IMR-90 (cell line): ENCODE data around the gene ABHD16B. TPM values are rescaled to one million over a fixed set of nuclear protein-coding genes. Genes with fewer than 3 reads are reported as not detected.

Experiments used
- ATAC-seq: fragments of 200-7000 bp; cut with Tn5 transposase; 2 replicates; pipeline ENCODE4 v1.9.1; 2020; ENCODE audit warnings: low read depth, mild to moderate bottlenecking, moderate library complexity
- BruUV-seq: library from RNA; stranded (reverse); fragments of 400-500 nt; replicated peaks from 2 replicates; lab custom pipeline; 2021; lab: Mats Ljungman, UMichigan
- CTCF ChIA-PET: fragments of 300-600 bp; formaldehyde crosslinking; extraction: SDS; loops from one replicate; lab custom pipeline; 2021; ENCODE audit warnings: antibody characterized with exemption; lab: Yijun Ruan, JAX
- POLR2A ChIA-PET: fragments of 300-600 bp; sonication (Branson Sonifier 250); formaldehyde crosslinking; loops from one replicate; lab custom pipeline; 2022; ENCODE audit warnings: antibody characterized with exemption; ENCODE audit not compliant: unreplicated experiment; lab: Charles Lee
- DNase-seq: peaks from one replicate; pipeline ENCODE4 v3.0.0; 2013
- H2AFZ ChIP-seq: replicated peaks from 2 replicates; pipeline ENCODE3; 2013; ENCODE audit warnings: low read length, mild to moderate bottlenecking; ENCODE audit not compliant: poor library complexity
- H2AK5ac ChIP-seq: 2 replicates; pipeline ENCODE4 v1.6.1; 2013; ENCODE audit warnings: low read depth, low read length, inconsistent platforms
- H2AK9ac ChIP-seq: replicated peaks from 2 replicates; pipeline ENCODE3; 2013; ENCODE audit warnings: mild to moderate bottlenecking, low read depth, low read length, moderate library complexity; ENCODE audit not compliant: poor library complexity
- H2BK120ac ChIP-seq: 2 replicates; pipeline ENCODE4 v1.6.1; 2013; ENCODE audit warnings: low read depth, low read length, inconsistent platforms
- H2BK15ac ChIP-seq: 3 replicates; pipeline ENCODE4 v1.6.1; 2013; ENCODE audit warnings: low read depth, low read length, inconsistent platforms
- H2BK20ac ChIP-seq: 2 replicates; pipeline ENCODE4 v1.6.1; 2013; ENCODE audit warnings: low read depth, mild to moderate bottlenecking, inconsistent platforms, low read length, moderate library complexity
- H2BK5ac ChIP-seq: 2 replicates; pipeline ENCODE4 v1.6.1; 2013; ENCODE audit warnings: mild to moderate bottlenecking, low read depth, low read length, inconsistent platforms; ENCODE audit not compliant: poor library complexity, severe bottlenecking
- H3K14ac ChIP-seq: replicated peaks from 2 replicates; pipeline ENCODE4 v1.6.1; 2013; ENCODE audit warnings: low read depth, low read length, inconsistent platforms
- H3K18ac ChIP-seq: 2 replicates; pipeline ENCODE4 v1.6.1; 2013; ENCODE audit warnings: low read depth, low read length, control low read depth
- H3K23ac ChIP-seq: 2 replicates; pipeline ENCODE4 v1.6.1; 2013; ENCODE audit warnings: low read depth, low read length, inconsistent platforms
- H3K27ac ChIP-seq: 2 replicates; pipeline ENCODE4 v1.5.1; 2013; ENCODE audit warnings: mild to moderate bottlenecking, control low read depth, low read length; ENCODE audit not compliant: insufficient read depth
- H3K27me3 ChIP-seq: 2 replicates; pipeline ENCODE4 v1.6.1; 2013; ENCODE audit warnings: low read length; ENCODE audit not compliant: control insufficient read depth, insufficient read depth
- H3K36me3 ChIP-seq: 2 replicates; pipeline ENCODE4 v1.6.1; 2013; ENCODE audit warnings: low read length, mixed read lengths; ENCODE audit not compliant: control insufficient read depth, insufficient read depth
- H3K4ac ChIP-seq: 2 replicates; pipeline ENCODE4 v1.6.1; 2013; ENCODE audit warnings: low read depth, low read length, inconsistent platforms
- H3K4me1 ChIP-seq: 2 replicates; pipeline ENCODE4 v1.6.1; 2013; ENCODE audit warnings: low read length, mixed read lengths; ENCODE audit not compliant: control insufficient read depth, insufficient read depth
- H3K4me2 ChIP-seq: 2 replicates; pipeline ENCODE4 v1.6.1; 2013; ENCODE audit warnings: low read depth, mild to moderate bottlenecking, control low read depth, low read length, moderate library complexity
- H3K4me3 ChIP-seq: 2 replicates; pipeline ENCODE4 v1.5.1; 2013; ENCODE audit warnings: low read depth, mild to moderate bottlenecking, control low read depth, low read length, moderate library complexity; ENCODE audit not compliant: insufficient read depth
- H3K56ac ChIP-seq: 2 replicates; pipeline ENCODE4 v1.6.1; 2013; ENCODE audit warnings: low read length, inconsistent platforms; ENCODE audit not compliant: insufficient read depth; ENCODE audit errors: extremely low read depth
- H3K79me1 ChIP-seq, 2 experiments: 2 replicates each; pipeline ENCODE4 v1.6.1; 2013; ENCODE audit warnings: low read length in 2 of 2, inconsistent platforms in 1 of 2, low read depth in 1 of 2
- H3K9ac ChIP-seq: 2 replicates; pipeline ENCODE4 v1.6.1; 2013; ENCODE audit warnings: low read depth, low read length, control low read depth
- H3K9me1 ChIP-seq: 2 replicates; pipeline ENCODE4 v1.6.1; 2013; ENCODE audit warnings: low read length, inconsistent platforms; ENCODE audit not compliant: insufficient read depth
- H3K9me3 ChIP-seq: 2 replicates; pipeline ENCODE4 v1.6.1; 2013; ENCODE audit warnings: low read length; ENCODE audit not compliant: control insufficient read depth, insufficient read depth
- H4K20me1 ChIP-seq: 2 replicates; pipeline ENCODE4 v1.6.1; 2013; ENCODE audit warnings: low read length, inconsistent platforms; ENCODE audit not compliant: insufficient read depth
- H4K5ac ChIP-seq: 2 replicates; pipeline ENCODE4 v1.6.1; 2013; ENCODE audit warnings: mild to moderate bottlenecking, low read depth, low read length, control low read depth
- H4K8ac ChIP-seq, 2 experiments: 2 replicates each; pipeline ENCODE4 v1.6.1; 2013; ENCODE audit warnings: low read depth in 2 of 2, low read length in 2 of 2, control low read depth in 1 of 2, inconsistent platforms in 1 of 2
- H4K91ac ChIP-seq: 2 replicates; pipeline ENCODE4 v1.6.1; 2013; ENCODE audit warnings: low read depth, low read length, inconsistent platforms; ENCODE audit not compliant: insufficient read depth
- BHLHE40 ChIP-seq: fragments of 150-350 bp; IDR thresholded peaks from 2 replicates; pipeline ENCODE4 v1.6.1; 2016; ENCODE audit warnings: mild to moderate bottlenecking, low read depth, low read length
- CEBPB ChIP-seq: IDR thresholded peaks from 2 replicates; pipeline ENCODE4 v1.6.1; 2012; ENCODE audit warnings: low read depth, low read length, improper control_type of control experiment
- CHD1 ChIP-seq: IDR thresholded peaks from 2 replicates; pipeline ENCODE4 v1.6.1; 2012; ENCODE audit warnings: low read depth, low read length, improper control_type of control experiment
- CTCF ChIP-seq: conservative IDR thresholded peaks from 2 replicates; pipeline ENCODE4 v1.5.1; 2012; ENCODE audit warnings: mild to moderate bottlenecking, low read depth, low read length, improper control_type of control experiment
- ELK1 ChIP-seq: fragments of 150-350 bp; IDR thresholded peaks from 2 replicates; pipeline ENCODE4 v1.6.1; 2016; ENCODE audit warnings: low read depth, mild to moderate bottlenecking, low read length, moderate library complexity, borderline replicate concordance
- FOS ChIP-seq: fragments of 150-350 bp; IDR thresholded peaks from 2 replicates; pipeline ENCODE4 v1.6.1; 2016; ENCODE audit warnings: low read depth, low read length
- MAFK ChIP-seq: IDR thresholded peaks from 2 replicates; pipeline ENCODE4 v1.6.1; 2012; ENCODE audit warnings: low read depth, low read length, improper control_type of control experiment
- MAZ ChIP-seq: IDR thresholded peaks from 2 replicates; pipeline ENCODE4 v1.6.1; 2012; ENCODE audit warnings: low read depth, mild to moderate bottlenecking, low read length, improper control_type of control experiment, moderate library complexity, borderline replicate concordance
- MXI1 ChIP-seq: IDR thresholded peaks from 2 replicates; pipeline ENCODE4 v1.6.1; 2012; ENCODE audit warnings: low read depth, mild to moderate bottlenecking, low read length, moderate library complexity, borderline replicate concordance
- NFE2L2 ChIP-seq: fragments of 150-350 bp; IDR thresholded peaks from 2 replicates; pipeline ENCODE4 v1.6.1; 2016; ENCODE audit warnings: low read depth, mild to moderate bottlenecking, low read length
- POLR2A ChIP-seq: IDR thresholded peaks from 2 replicates; pipeline ENCODE4 v1.6.1; 2012; ENCODE audit warnings: mild to moderate bottlenecking, low read depth, low read length
- RAD21 ChIP-seq: IDR thresholded peaks from 2 replicates; pipeline ENCODE4 v1.6.1; 2012; ENCODE audit warnings: low read length, improper control_type of control experiment
- RCOR1 ChIP-seq: IDR thresholded peaks from 2 replicates; pipeline ENCODE4 v1.6.1; 2012; ENCODE audit warnings: mild to moderate bottlenecking, low read length, improper control_type of control experiment; ENCODE audit not compliant: insufficient replicate concordance
- RFX5 ChIP-seq: IDR thresholded peaks from 2 replicates; pipeline ENCODE4 v1.8.0; 2012; ENCODE audit warnings: low read depth, mild to moderate bottlenecking, low read length, moderate library complexity
- SMC3 ChIP-seq: fragments of 150-350 bp; IDR thresholded peaks from 2 replicates; pipeline ENCODE4 v1.6.1; 2016; ENCODE audit warnings: low read depth, mild to moderate bottlenecking, antibody characterized with exemption, low read length, moderate library complexity
- WGBS, 2 experiments: methylation state at CpG; one replicate each; pipeline versions ENCODE4 v1.1.5 to v1.1.7; 2013; ENCODE audit warnings: missing lambda C conversion rate in 2 of 2; ENCODE audit not compliant: insufficient read length in 1 of 2; ENCODE audit errors: extremely low coverage in 2 of 2; 5-methylcytosine and 5-hydroxymethylcytosine counted together
- dilution Hi-C: fragments of 300-500 bp; cut with HindIII; formaldehyde crosslinking; loops from one replicate; pipeline ENCODE4 v1.14.3; 2018; ENCODE audit warnings: low sequenced_read_pairs; ENCODE audit not compliant: unreplicated experiment
- in situ Hi-C: fragments of 300-500 bp; cut with MboI; formaldehyde crosslinking; loops from 3 replicates; pipeline ENCODE4 v1.14.3; 2019; ENCODE audit warnings: low sequenced_read_pairs, inconsistent platforms, mixed read lengths
- intact Hi-C: fragments of 100-400 bp; cut with micrococcal nuclease; formaldehyde crosslinking; loops from 2 replicates; pipeline ENCODE4 v1.10.0; 2022
- polyA plus RNA-seq, 3 experiments: library from polyadenylated mRNA; depleted of rRNA; stranded (reverse); fragments of >200 nt; gene quantifications; 2 replicates each; pipeline ENCODE4 v1.2.3, GENCODE V29; 2012; ENCODE audit warnings: low replicate concordance in 1 of 3
- total RNA-seq: library from RNA; depleted of rRNA; stranded (reverse); fragments of >200 nt; gene quantifications from 2 replicates; pipeline ENCODE4 v1.2.3, GENCODE V29; 2012

ABHD16B gene
- total and polyA plus RNA-seq, 2 of the 4 experiments (the other 2 are of a cell fraction) = 0.05 TPM; not detected in 1

GRCh38 chr20:63861981-63862901, 943 bp downstream of the ABHD16B start:
- 99% methylated on average over 57 of the region's 95 CpGs; no CpG with 5 or more reads in 1 of the 2 experiments for WGBS, 2 experiments
- no peak overlapping the region for H2AK5ac ChIP-seq
- H3K36me3 ChIP-seq = peaks cover 10% of the 10 kb centered on the region; the same call in 1 of the 2 replicates
- DNase-seq (no peak), ATAC-seq (no peak)
- H3K79me1 ChIP-seq = peaks cover 11 to 36% of the 10 kb centered on the region in 2 experiments
- H2BK120ac ChIP-seq = no peak overlapping the region
- no peaks in the 10 kb centered on the region for H3K27me3 ChIP-seq
- H4K8ac ChIP-seq = no peak overlapping the region
- ChIA-PET CTCF (no interaction called here), POLR2A (no interaction called here)
- dilution Hi-C loops (no loop called here), intact Hi-C loops (no loop called here), in situ Hi-C loops (loop anchor here (10.0 kb wide), 2 partner anchors 157 to 327 kb away; partner anchors contain the start of genes ARFRP1, PTK6 and ZGPAT)
- no peak overlapping the region for H3K56ac ChIP-seq
- H3K27ac ChIP-seq = no peak overlapping the region
- no peak overlapping the region for H2BK20ac ChIP-seq
- no peak overlapping the region for H3K23ac ChIP-seq
- H2BK5ac ChIP-seq = no peak overlapping the region
- H3K14ac ChIP-seq = no peak overlapping the region
- H3K4me1 ChIP-seq = peaks cover 20% of the 10 kb centered on the region
- no TSS peak for BruUV-seq
- H3K9me1 ChIP-seq = no peaks in the 10 kb centered on the region; the same call in 1 of the 2 replicates
- no peaks in the 10 kb centered on the region; the same call in 1 of the 2 replicates for H4K20me1 ChIP-seq
- no peak overlapping the region for H3K18ac ChIP-seq
- H3K4ac ChIP-seq = no peak overlapping the region
- no peak overlapping the region for H4K91ac ChIP-seq
- peak overlapping the region; percentile 33 for H2AFZ ChIP-seq
- H3K9me3 ChIP-seq = no peaks in the 10 kb centered on the region
- no peak overlapping the region for H3K9ac ChIP-seq
- no peak overlapping the region for H4K5ac ChIP-seq
- H3K4me3 ChIP-seq = no peak overlapping the region
- H2BK15ac ChIP-seq = no peak overlapping the region
- no peak overlapping the region for H2AK9ac ChIP-seq
- no peak overlapping the region for H3K4me2 ChIP-seq
- TF ChIP-seq NFE2L2 (no peak), CEBPB (no peak), RCOR1 (no peak), CTCF (no peak), MAZ (no peak), FOS (no peak), SMC3 (no peak), ELK1 (no peak), RFX5 (no peak), MXI1 (no peak), CHD1 (no peak), RAD21 (no peak), POLR2A (no peak), BHLHE40 (no peak), MAFK (no peak)
